Inflammatory macrophage (primary cell): Measurements from ENCODE around the gene LPCAT1.
"Not testable (repeated sequence)": the region's sequence is repeated elsewhere in the genome, so short reads cannot be mapped to it uniquely, and the experiment has no call there.

Source experiments
- DNase-seq, 2 donors: peaks; one replicate each; pipeline ENCODE4 v3.0.0-alpha.2; 2020 to 2022
- total RNA-seq, 18 experiments: gene quantifications; one replicate each; lab custom pipeline; 2026; ENCODE audit warnings: mixed read lengths in 6 of 18, inconsistent platforms in 2 of 18; lab: John Stamatoyannopoulos, UW

Gene LPCAT1, protein sequence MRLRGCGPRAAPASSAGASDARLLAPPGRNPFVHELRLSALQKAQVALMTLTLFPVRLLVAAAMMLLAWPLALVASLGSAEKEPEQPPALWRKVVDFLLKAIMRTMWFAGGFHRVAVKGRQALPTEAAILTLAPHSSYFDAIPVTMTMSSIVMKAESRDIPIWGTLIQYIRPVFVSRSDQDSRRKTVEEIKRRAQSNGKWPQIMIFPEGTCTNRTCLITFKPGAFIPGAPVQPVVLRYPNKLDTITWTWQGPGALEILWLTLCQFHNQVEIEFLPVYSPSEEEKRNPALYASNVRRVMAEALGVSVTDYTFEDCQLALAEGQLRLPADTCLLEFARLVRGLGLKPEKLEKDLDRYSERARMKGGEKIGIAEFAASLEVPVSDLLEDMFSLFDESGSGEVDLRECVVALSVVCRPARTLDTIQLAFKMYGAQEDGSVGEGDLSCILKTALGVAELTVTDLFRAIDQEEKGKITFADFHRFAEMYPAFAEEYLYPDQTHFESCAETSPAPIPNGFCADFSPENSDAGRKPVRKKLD
- total RNA-seq: 38.3 to 86.6 (median 58.5) reads per million in 18 experiments

DNA sequence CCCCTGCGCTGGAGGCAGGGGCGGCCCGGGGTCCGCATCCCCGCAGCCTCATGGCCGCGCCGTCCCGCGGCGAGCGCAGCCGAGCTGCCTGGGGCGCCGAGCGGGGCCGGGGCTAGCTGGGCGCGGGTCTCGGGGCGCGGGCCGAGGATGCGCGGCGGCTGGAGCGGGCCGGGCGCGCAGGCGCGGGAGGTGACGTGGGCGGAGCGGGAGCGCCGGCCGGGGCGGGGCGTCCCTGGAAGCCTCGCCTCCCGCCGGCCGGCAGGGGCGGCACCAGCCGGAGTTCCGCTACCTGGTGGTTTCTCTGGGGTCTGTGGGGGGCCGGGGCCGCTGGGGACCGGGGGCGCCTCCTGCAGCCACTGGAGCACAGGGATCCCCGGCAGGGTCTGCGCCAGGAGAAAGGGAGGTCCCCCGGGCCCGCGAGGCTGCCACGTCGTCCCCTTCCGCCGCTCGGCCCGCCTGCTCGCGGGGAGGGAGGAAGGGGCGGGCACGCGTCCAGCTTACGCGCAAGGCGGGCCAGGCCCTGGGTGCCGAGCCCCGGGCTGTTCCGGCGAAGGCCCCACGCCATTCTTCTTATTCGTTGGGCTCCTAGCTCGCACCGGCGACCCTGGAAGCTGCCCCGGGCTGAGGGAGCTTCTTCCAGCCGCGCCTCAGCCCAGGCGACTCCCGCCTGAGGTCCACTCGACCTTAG is at the start of gene LPCAT1:
Gene LPCAT1, minus strand, starts transcription at position 168 of the 688 bp plus-strand sequence. Its CDS starts 116 bp downstream, at position 52.
- DNase-seq: peak; percentile 66 to 84

DNA sequence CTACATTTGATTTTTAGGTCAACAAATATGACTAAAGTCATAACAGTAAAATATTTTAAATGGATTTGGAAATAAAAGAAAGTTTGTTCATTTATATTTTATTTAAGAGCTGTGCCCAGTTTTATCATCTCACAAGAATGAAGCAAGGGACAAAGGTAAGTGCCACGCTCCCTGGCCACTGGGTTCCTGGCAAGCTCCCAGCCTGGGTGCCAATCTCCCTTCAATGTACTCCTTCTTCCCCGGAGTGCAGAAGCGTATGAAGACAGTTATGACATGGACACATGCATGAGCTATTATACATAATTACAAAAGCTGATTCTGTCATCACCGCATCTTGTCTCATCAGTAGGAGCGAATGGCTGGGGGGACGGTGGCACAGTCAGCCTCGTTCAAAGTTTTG is 48.1 kb upstream of the LPCAT1 start:
- not testable (repeated sequence) for DNase-seq

DNA sequence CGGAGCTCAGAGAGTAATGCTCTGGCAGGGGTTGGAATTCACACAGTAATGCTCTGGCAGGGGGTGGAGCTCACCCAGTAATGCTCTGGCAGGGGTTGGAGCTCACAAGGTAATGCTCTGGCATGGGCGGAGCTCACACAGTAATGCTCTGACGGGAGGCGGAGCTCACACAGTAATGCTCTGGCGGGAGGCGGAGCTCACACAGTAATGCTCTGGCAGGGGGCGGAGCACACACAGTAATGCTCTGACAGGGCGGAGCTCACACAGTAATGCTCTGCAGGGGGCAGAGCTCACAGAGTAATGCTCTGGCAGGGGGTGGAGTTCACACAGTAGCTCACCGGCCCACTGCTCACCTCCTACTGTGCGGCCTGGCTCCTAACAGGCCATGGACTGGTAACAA is 47.2 kb upstream of the LPCAT1 start:
- no peak for DNase-seq

DNA sequence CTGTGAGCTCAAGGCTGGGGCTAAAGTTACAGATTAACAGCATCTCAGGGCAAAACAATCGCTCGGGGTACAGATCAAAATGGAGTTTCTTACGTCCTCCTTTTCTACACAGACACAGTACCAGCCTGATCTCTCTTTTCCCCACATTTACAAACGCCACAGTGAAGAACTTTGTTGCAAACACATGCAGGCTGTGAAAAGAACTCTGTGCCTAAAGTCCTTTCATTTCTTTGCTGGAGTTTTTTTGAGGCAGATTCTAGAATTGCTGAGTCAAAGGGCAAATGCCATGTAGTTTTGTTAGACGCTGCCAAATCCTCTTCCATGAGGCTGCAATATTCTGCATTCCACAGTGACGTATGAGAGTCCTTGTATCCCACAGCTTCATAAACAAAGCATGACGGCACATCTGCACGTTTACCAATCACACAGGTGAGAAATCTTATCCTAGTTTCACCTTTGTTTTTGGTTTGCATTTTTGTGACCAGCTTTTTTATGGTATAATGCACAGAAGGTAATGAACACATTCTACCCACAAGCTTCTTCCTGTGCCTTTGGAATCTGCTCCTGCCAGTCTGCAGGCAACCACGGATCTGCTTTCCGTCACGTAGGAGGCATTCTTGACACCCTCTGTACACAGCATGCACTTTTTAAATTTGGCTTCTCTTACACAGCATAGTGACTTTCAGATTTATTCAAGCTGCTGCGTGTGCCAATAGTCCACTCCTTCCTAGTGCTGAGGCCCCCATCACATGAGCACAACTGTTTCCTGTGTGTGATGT is 44.6 kb upstream of the LPCAT1 start:
- DNase-seq: peak; percentile 21 to 29

DNA sequence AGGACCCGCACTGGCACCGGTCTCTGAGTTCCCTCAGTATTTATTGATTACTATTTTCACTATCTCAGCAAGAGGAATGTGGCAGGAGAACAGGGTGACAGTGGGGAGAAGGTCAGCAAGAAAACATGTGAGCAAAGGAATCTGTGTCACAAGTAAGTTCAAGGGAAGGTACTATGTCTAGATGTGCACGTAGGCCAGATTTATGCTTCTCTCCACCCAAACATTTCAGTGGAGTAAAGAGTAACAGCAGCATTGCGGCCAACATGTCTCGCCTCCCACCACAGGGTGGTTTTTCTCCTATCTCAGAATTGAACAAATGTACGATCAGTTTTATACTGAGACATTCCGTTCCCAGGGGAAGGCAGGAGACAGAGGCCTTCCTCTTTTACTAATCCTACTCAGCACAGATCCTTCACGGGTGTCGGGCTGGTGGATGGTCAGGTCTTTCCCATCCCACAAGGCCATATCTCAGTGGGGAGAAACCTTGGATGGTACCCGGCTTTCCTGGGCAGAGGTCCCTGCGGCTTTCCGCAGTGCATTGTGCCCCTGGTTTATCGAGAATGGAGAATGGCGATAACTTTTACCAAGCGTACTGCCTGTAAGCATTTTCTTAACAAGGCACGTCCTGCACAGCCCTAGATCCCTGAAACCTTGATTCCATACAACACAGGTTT is 43.9 kb upstream of the LPCAT1 start:
- not testable (repeated sequence) for DNase-seq

GRCh38 chr5:1565737-1566734 is 42.3 kb upstream of the LPCAT1 start:
- no peak for DNase-seq

- DNase-seq: no peak
Observed at GRCh38 chr5:1564824-1565736, 41.3 kb upstream of the LPCAT1 start.

DNA sequence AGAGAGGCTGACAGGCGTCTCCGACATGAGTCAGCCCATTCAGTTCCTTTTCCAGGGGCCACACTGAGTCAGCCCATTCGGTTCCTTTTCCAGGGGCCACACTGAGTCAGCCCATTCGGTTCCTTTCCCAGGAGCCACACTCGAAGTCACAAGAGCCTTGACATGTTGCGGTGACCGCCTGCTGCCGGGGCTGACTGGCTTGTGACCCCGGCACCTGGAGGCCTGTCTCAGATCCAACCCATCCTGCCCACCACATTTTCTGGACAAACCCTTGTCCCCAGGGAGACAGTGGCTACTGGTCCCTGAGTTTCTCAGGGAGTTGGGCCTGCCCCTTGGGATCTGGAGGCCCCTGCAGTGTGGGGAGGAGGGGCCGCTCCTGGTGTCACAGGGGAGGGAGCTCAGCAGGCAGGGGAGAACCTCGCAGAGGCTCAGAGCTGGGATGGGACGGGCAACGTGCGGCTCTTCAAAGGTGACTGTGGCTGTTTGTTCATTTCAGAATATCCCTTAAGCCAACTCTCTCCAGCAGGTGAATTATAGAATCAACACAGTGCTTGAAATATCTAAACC is 40.5 kb upstream of the LPCAT1 start:
- peak; percentile 90 to 95 for DNase-seq

- DNase-seq: no peak
Observed at GRCh38 chr5:1563617-1564181, 39.9 kb upstream of the LPCAT1 start.

DNA sequence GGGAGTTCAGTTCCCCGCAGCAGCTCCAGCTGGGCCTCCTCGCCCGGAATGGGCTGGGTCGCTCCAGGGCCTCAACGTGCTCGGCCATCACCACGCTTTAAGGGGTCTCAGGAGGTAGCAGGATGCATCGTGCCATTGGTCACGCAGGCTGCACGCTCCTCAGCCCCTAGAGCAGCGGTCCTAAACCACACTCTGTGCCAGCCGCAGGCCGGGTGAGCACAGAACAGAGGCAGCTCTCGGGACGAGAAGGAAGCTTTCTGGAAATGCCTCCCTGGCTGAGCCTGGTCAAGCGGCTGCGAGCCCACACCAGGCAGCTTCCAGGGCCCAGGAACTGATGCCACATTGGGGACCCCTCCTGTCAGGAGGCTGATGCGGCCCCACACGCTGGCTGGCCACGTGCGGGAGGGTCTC is 39.3 kb upstream of the LPCAT1 start:
- DNase-seq: no peak

GRCh38 chr5:1562599-1562998 is 38.8 kb upstream of the LPCAT1 start:
- DNase-seq: no peak

DNA sequence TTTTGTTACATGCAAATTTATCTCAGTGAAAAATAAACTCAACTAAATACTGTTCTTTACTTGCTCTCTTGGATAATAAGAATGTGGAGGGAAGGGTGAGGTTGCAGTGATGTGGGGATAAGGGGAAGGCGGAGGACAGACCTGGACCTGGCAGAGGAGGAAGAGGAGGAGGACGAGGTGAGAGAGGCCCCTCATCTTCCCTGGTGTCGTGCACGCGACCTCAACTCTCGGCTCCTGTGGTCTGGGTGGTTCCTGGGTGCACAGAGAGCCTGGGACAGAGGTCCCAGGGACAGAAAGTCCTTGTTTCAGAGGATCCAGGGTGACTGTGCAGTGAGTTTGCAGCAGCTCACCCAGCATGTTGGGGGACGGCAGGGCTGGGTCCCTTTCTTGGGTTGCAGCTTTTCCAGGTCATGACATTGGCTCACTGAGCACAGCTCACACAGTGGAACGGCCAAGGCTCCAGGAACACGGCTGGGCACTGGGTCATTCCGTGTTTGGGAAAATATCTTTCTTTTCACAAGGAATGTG is 37.7 kb upstream of the LPCAT1 start:
- DNase-seq: no peak

GRCh38 chr5:1560499-1560898 is 36.7 kb upstream of the LPCAT1 start:
- DNase-seq: not testable (repeated sequence)

DNA sequence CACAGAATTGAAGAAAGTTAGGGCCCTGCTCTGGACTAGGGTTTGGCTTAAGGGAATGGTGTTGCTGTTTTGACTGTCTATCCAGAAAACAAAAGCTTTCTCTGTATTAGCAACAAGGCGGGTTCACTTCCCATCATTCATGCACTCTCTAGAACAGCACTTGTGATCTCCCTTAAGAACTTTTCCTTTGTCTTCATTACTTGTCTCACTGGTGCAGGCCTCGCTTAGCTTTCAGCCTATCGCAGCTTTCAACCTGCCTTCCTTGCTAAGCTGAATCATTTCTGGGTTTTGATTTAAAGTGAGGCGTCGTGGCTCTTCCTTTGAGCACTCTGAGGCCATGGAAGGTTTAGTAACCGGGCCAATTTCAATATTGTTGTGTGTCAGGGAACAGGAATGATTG is 35.2 kb upstream of the LPCAT1 start:
- DNase-seq: no peak

DNA sequence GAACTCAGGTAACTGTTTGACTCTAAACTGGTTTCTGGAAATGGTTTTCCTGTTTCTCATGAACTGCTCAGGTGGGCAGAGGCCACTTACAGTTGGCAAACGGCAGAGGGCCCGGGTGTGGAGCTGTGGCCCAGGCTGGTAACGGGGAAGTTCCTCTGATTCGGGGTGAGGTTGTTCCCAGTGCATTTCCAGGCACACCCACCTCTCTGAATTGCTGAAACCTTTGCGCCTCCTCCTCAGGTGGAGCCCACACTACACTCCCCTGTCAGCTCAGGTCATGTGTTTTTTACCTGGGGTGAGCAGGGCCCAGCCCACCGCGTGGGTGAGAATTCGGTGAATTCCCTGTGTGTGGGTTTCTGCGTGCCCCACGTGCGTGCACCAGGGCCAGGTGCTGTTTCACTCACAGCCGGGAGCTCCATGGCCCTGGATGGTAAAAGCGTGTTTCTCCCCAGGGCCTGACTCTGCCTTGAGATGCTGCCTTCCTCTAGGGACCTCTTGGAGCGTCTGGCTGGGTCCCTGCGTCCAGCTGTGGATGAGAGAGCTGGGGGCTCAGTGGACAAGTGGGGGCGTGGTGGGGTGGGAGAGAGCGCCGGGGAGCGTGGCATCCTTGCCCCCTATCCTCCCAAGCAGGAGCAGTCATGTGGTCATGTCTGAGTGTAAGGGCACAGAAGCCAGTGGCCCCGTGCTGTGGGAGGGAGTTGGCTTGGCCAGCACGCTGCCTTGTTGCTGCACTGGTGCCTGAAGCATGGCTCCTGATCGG is 33.5 kb upstream of the LPCAT1 start:
- DNase-seq: peak in 1 of 2 donors; percentile 29

GRCh38 chr5:1555808-1556731 is 32.3 kb upstream of the LPCAT1 start:
- no peak for DNase-seq
